SIG-M5 (cell line): ENCODE data around the gene FKRP.
A peak's percentile ranks its signal among the peaks of the same experiment; 100 is the strongest.
"Not testable (repeated sequence)": the region's sequence is repeated elsewhere in the genome, so short reads cannot be mapped to it uniquely, and the experiment has no call there.

Experiments used
- DNase-seq: peaks from one replicate; lab custom pipeline; 2025; lab: John Stamatoyannopoulos, UW

The FKRP gene

GRCh38 chr19:46786236-46787039 is 40.6 kb downstream of the FKRP start:
- DNase-seq, result peak; percentile 68

DNA sequence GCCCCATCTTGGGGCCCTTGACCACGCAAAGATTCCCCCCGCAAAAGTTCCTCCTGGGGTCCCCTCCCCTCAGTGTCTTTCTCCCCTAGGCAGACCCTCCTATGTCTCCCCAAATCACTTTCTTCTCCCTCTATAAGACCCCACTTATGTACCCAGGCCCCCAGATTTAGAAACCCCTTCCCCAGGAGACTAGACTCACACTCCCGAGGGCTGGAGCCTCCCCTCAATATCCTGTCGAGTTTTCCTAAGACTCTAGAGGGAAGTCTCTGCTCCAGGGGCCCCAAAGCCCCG is 41.1 kb downstream of the FKRP start:
- no peak for DNase-seq

- DNase-seq, result no peak
These were observed 41.7 kb downstream of the FKRP start for GRCh38 chr19:46787331-46788261.

DNA sequence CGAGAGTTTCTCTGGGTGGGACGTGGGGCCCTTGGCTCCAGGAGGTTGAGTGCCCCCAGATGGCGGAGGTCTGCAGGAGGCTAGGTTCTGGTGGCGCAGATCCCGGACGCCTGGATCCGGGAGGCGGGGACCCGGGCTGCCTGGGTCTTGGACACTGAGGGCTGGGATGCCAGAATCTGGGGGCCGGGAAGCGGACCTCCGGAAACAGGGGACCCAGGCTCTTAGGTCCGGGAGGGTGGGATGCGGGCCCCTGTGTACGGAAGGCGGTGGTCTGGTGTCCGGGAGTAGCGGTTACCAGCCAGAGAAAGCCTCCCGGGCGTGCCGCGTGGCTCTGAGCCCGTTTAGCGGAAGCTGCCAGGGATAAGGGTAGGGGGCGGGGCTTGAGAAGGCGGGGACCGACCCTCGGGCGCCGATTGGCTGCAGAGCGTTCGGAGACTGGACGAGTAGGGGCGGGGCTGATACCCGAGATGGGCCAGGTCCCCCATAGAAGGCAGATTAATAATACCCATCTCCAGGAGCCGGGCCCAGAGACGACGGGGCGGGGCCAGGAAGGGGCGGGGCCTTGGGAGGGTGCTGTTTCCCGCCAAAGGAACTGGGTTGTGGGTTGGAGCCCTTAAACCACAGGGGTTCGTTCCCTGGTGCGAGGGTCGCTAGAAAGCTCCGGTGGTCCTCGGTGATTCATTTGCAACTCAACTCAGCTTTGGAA is 42.6 kb downstream of the FKRP start, which contains the start of gene SLC1A5:
Gene SLC1A5, minus strand, starts transcription at position 333 of the 706 bp plus-strand sequence. CDS start 629 bp downstream, outside the sequence.
- DNase-seq, result peak; percentile 77

GRCh38 chr19:46788968-46789338 is 43.1 kb downstream of the FKRP start:
- no peak for DNase-seq

GRCh38 chr19:46789371-46789770 is 43.5 kb downstream of the FKRP start:
- no peak for DNase-seq

- no peak for DNase-seq
These were observed 46.1 kb downstream of the FKRP start for GRCh38 chr19:46791944-46792343.

- DNase-seq, result no peak
These were observed 52.0 kb downstream of the FKRP start for GRCh38 chr19:46797881-46798280.

GRCh38 chr19:46798713-46799112 is 52.9 kb downstream of the FKRP start:
- no peak for DNase-seq

- no peak for DNase-seq
These were observed 56.3 kb downstream of the FKRP start for GRCh38 chr19:46802152-46802551.

GRCh38 chr19:46803555-46803954 is 57.7 kb downstream of the FKRP start:
- no peak for DNase-seq

DNA sequence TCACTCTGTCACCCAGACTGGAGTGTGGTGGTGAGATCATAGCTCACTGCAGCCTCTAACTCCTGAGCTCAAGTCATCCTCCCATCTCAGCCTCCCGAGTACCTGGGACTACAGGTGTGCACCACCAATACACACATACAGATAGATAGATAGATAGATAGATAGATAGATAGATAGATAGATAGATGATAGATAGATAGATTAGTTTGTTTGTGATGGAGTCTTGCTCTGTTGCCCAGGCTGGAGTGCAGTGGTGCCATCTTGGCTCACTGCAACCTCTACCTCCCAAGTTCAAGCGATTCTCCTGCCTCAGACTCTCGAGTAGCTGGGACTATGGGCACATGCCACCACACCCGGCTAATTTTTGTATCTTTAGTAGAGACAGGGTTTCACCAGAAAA is 58.6 kb downstream of the FKRP start:
- DNase-seq, result not testable (repeated sequence)

- DNase-seq, result no peak
These were observed 60.8 kb downstream of the FKRP start for GRCh38 chr19:46806656-46807055.
